HepG2 (cell line): ENCODE results near the gene CNOT8. TPM values are rescaled to one million over a fixed set of nuclear protein-coding genes. Genes with fewer than 3 reads are reported as not detected.

Source experiments
- CBX5 ChIP-seq: sonication (generic); formaldehyde crosslinking; IDR thresholded peaks from 2 replicates; pipeline ENCODE4 v1.4.0; 2020; ENCODE audit warnings: missing genetic modification reagents, borderline replicate concordance
- HNRNPK ChIP-seq: fragments of 200-400 bp; formaldehyde crosslinking; IDR thresholded peaks from 2 replicates; pipeline ENCODE4 v1.6.1; 2018; ENCODE audit warnings: low read length, low read depth, moderate library complexity, mild to moderate bottlenecking; ENCODE audit not compliant: poor library complexity, severe bottlenecking
- IKZF4 ChIP-seq: sonication (generic); formaldehyde crosslinking; IDR thresholded peaks from 2 replicates; pipeline ENCODE4 v1.5.1; 2020; ENCODE audit warnings: borderline replicate concordance, mild to moderate bottlenecking, low read depth, missing genetic modification reagents; ENCODE audit errors: not compliant biosample characterization
- NR2F1 ChIP-seq, 2 experiments: fragments of 450-650 bp in 1 of 2; formaldehyde crosslinking in 1 of 2; IDR thresholded peaks; 2 replicates each; pipeline versions ENCODE4 v1.5.0 to v1.6.1; 2016 to 2020; ENCODE audit warnings: mild to moderate bottlenecking in 1 of 2, missing compliant biosample characterization in 1 of 2, missing genetic modification reagents in 1 of 2, moderate library complexity in 1 of 2
- SALL2 ChIP-seq: sonication (generic); formaldehyde crosslinking; IDR thresholded peaks from 2 replicates; pipeline ENCODE4 v1.8.1; 2023; ENCODE audit warnings: mild to moderate bottlenecking, missing genetic modification reagents, inconsistent platforms
- SMAD3 ChIP-seq: sonication (generic); formaldehyde crosslinking; IDR thresholded peaks from 2 replicates; pipeline ENCODE4 v1.4.0; 2020; ENCODE audit warnings: missing genetic modification reagents
- SOX6 ChIP-seq, 2 experiments: fragments of 450-650 bp in 1 of 2; sonication (generic) in 1 of 2; formaldehyde crosslinking in 1 of 2; IDR thresholded peaks; 2 replicates each; pipeline versions ENCODE4 v1.4.0 to v1.6.1; 2017 to 2020; ENCODE audit warnings: antibody characterized with exemption in 1 of 2, mild to moderate bottlenecking in 1 of 2, missing genetic modification reagents in 1 of 2
- SUZ12 ChIP-seq: fragments of 150-350 bp; IDR thresholded peaks from 2 replicates; pipeline ENCODE4 v1.6.1; 2014; ENCODE audit warnings: low read depth, low read length
- ZBTB7A ChIP-seq: sonication (generic); formaldehyde crosslinking; IDR thresholded peaks from 2 replicates; pipeline ENCODE4 v1.8.0; 2022; ENCODE audit warnings: mild to moderate bottlenecking, missing genetic modification reagents
- ZFP37 ChIP-seq: sonication (generic); formaldehyde crosslinking; IDR thresholded peaks from 2 replicates; pipeline ENCODE4 v1.4.0; 2020; ENCODE audit warnings: missing genetic modification reagents, borderline replicate concordance
- ZNF121 ChIP-seq: sonication (generic); formaldehyde crosslinking; IDR thresholded peaks from 2 replicates; pipeline ENCODE4 v1.5.0; 2020; ENCODE audit warnings: mild to moderate bottlenecking, missing genetic modification reagents
- ZNF207 ChIP-seq: fragments of 450-650 bp; IDR thresholded peaks from 2 replicates; pipeline ENCODE4 v1.6.1; 2016; ENCODE audit warnings: antibody characterized with exemption, borderline replicate concordance
- ZNF501 ChIP-seq: sonication (generic); formaldehyde crosslinking; IDR thresholded peaks from 2 replicates; pipeline ENCODE4 v1.5.1; 2020; ENCODE audit warnings: mild to moderate bottlenecking, moderate library complexity, missing genetic modification reagents
- ZNF598 ChIP-seq: sonication (generic); formaldehyde crosslinking; IDR thresholded peaks from 2 replicates; pipeline ENCODE4 v1.5.1; 2020; ENCODE audit warnings: mild to moderate bottlenecking, missing genetic modification reagents, borderline replicate concordance
- ZNF784 ChIP-seq: sonication (generic); formaldehyde crosslinking; IDR thresholded peaks from 2 replicates; pipeline ENCODE4 v1.5.1; 2020; ENCODE audit warnings: missing genetic modification reagents, mild to moderate bottlenecking, borderline replicate concordance
- ZNF878 ChIP-seq: sonication (generic); formaldehyde crosslinking; IDR thresholded peaks from 2 replicates; pipeline ENCODE4 v1.8.1; 2023; ENCODE audit warnings: mild to moderate bottlenecking, missing genetic modification reagents, moderate library complexity
- polyA plus RNA-seq, 8 experiments: library from polyadenylated mRNA; depleted of rRNA in 3 of 8; stranded (reverse) in 7 of 8; unstranded in 1 of 8; fragments of >200 nt; fragmentation: Illumina TruSeq in 4 of 8; extraction: Trizol in 4 of 8; gene quantifications; 2 replicates each; pipeline versions ENCODE4 v1.2.1 to v1.2.3, GENCODE V29; 2011 to 2016; ENCODE audit warnings: low read depth in 4 of 8, missing spikeins in 1 of 8, mixed read lengths in 1 of 8; ENCODE audit not compliant: insufficient read depth in 1 of 8
- total RNA-seq, 5 experiments: library from RNA; depleted of rRNA; stranded (reverse); fragments of >200 nt; fragmentation: Illumina TruSeq; extraction: Trizol; gene quantifications; 2 replicates each; pipeline ENCODE4 v1.2.3, GENCODE V29; 2016; ENCODE audit warnings: low read depth in 1 of 5
- TF ChIP-seq, protein P1 (sequence below): sonication (generic); formaldehyde crosslinking; IDR thresholded peaks from 2 replicates; pipeline ENCODE4 v1.5.1; 2020; ENCODE audit warnings: missing genetic modification reagents, mild to moderate bottlenecking, borderline replicate concordance
- TF ChIP-seq, protein P2 (sequence below), 2 experiments: IDR thresholded peaks; 2 replicates each; pipeline ENCODE4 v1.6.1; 2011 to 2012; ENCODE audit warnings: low read length in 2 of 2, borderline replicate concordance in 1 of 2, low read depth in 1 of 2, mild to moderate bottlenecking in 1 of 2, moderate library complexity in 1 of 2
- TF ChIP-seq, protein P3 (sequence below): sonication (generic); formaldehyde crosslinking; IDR thresholded peaks from 2 replicates; pipeline ENCODE4 v1.5.0; 2020; ENCODE audit warnings: missing genetic modification reagents

The CNOT8 gene
- total and polyA plus RNA-seq, 2 of the 13 experiments (the other 11 are each of a cell fraction or from before 2014, with no cell fraction given), result 37.1 to 74.9 TPM

GRCh38 chr5:154857530-154858296 lies 714 bp upstream of the CNOT8 start (continued):
- TF ChIP-seq, protein P1, sequence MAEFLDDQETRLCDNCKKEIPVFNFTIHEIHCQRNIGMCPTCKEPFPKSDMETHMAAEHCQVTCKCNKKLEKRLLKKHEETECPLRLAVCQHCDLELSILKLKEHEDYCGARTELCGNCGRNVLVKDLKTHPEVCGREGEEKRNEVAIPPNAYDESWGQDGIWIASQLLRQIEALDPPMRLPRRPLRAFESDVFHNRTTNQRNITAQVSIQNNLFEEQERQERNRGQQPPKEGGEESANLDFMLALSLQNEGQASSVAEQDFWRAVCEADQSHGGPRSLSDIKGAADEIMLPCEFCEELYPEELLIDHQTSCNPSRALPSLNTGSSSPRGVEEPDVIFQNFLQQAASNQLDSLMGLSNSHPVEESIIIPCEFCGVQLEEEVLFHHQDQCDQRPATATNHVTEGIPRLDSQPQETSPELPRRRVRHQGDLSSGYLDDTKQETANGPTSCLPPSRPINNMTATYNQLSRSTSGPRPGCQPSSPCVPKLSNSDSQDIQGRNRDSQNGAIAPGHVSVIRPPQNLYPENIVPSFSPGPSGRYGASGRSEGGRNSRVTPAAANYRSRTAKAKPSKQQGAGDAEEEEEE (CRISPR knock-in tag), result no peak
- TF ChIP-seq SALL2 (CRISPR knock-in tag) (no peak; the same call in 1 of the 2 replicates), ZFP37 (no peak; the same call in 1 of the 2 replicates), ZNF207 (no peak), SMAD3 (CRISPR knock-in tag) (no peak), ZNF121 (CRISPR knock-in tag) (peak; percentile 42; the same call in 1 of the 2 replicates), ZNF501 (CRISPR knock-in tag) (peak; percentile 56; the same call in 1 of the 2 replicates), ZNF598 (CRISPR knock-in tag) (peak; percentile 94), CBX5 (no peak), SUZ12 (no peak), NR2F1 (CRISPR knock-in tag; IDR thresholded peaks at IDR 0.05) (no peak), IKZF4 (no peak), ZNF878 (CRISPR knock-in tag) (0 out of 2 replicates have a peak, but pooled peaks have one; percentile 45), HNRNPK (peak; percentile 51), SOX6 (IDR thresholded peaks at IDR 0.05) (no peak), SOX6 (CRISPR knock-in tag; IDR thresholded peaks at IDR 0.05) (peak; percentile 53), ZNF784 (CRISPR knock-in tag) (no peak; the same call in 1 of the 2 replicates), ZBTB7A (CRISPR knock-in tag) (no peak)
- TF ChIP-seq, protein P2, sequence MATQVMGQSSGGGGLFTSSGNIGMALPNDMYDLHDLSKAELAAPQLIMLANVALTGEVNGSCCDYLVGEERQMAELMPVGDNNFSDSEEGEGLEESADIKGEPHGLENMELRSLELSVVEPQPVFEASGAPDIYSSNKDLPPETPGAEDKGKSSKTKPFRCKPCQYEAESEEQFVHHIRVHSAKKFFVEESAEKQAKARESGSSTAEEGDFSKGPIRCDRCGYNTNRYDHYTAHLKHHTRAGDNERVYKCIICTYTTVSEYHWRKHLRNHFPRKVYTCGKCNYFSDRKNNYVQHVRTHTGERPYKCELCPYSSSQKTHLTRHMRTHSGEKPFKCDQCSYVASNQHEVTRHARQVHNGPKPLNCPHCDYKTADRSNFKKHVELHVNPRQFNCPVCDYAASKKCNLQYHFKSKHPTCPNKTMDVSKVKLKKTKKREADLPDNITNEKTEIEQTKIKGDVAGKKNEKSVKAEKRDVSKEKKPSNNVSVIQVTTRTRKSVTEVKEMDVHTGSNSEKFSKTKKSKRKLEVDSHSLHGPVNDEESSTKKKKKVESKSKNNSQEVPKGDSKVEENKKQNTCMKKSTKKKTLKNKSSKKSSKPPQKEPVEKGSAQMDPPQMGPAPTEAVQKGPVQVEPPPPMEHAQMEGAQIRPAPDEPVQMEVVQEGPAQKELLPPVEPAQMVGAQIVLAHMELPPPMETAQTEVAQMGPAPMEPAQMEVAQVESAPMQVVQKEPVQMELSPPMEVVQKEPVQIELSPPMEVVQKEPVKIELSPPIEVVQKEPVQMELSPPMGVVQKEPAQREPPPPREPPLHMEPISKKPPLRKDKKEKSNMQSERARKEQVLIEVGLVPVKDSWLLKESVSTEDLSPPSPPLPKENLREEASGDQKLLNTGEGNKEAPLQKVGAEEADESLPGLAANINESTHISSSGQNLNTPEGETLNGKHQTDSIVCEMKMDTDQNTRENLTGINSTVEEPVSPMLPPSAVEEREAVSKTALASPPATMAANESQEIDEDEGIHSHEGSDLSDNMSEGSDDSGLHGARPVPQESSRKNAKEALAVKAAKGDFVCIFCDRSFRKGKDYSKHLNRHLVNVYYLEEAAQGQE (IDR thresholded peaks at IDR 0.05; ENCODE audit: borderline replicate concordance in 1 of 2, low read depth in 1 of 2, low read length in 2 of 2), result no peak; a peak in 1 of 4 replicates
- TF ChIP-seq, protein P3, sequence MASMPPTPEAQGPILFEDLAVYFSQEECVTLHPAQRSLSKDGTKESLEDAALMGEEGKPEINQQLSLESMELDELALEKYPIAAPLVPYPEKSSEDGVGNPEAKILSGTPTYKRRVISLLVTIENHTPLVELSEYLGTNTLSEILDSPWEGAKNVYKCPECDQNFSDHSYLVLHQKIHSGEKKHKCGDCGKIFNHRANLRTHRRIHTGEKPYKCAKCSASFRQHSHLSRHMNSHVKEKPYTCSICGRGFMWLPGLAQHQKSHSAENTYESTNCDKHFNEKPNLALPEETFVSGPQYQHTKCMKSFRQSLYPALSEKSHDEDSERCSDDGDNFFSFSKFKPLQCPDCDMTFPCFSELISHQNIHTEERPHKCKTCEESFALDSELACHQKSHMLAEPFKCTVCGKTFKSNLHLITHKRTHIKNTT (CRISPR knock-in tag), result no peak
